Neural cell (in vitro differentiated cells): ENCODE measurements around the gene GP2. TPM values are rescaled to one million over a fixed set of nuclear protein-coding genes. Genes with fewer than 3 reads are reported as not detected.

Source experiments
- H2AFZ ChIP-seq: fragments of 200-600, 300-800 bp; sonication (generic), shearing (Covaris generic); 2 replicates; pipeline ENCODE4 v1.6.0; 2014; ENCODE audit warnings: low read depth, mild to moderate bottlenecking, antibody characterized with exemption, low read length, moderate library complexity
- H3F3A ChIP-seq: fragments of 200-600 bp; shearing (Covaris generic); 2 replicates; pipeline ENCODE4 v1.6.1; 2016; ENCODE audit warnings: mild to moderate bottlenecking, moderate library complexity, mixed read lengths, antibody characterized with exemption, low read length; ENCODE audit not compliant: insufficient read depth, poor library complexity, severe bottlenecking
- H3K27ac ChIP-seq: fragments of 200-600, 300-800 bp; sonication (generic), shearing (Covaris generic); 2 replicates; pipeline ENCODE4 v1.5.1; 2014; ENCODE audit warnings: mild to moderate bottlenecking, low read length, moderate library complexity
- H3K27me3 ChIP-seq: fragments of 300-800, 200-600 bp; sonication (generic), shearing (Covaris generic); 2 replicates; pipeline ENCODE4 v1.6.0; 2014; ENCODE audit warnings: mild to moderate bottlenecking, low read depth, low read length, moderate library complexity; ENCODE audit not compliant: insufficient read depth
- H3K36me3 ChIP-seq: fragments of 300-800, 200-600 bp; sonication (generic), shearing (Covaris generic); 2 replicates; pipeline ENCODE4 v1.5.1; 2014; ENCODE audit warnings: mild to moderate bottlenecking, antibody characterized with exemption, low read length, moderate library complexity; ENCODE audit not compliant: insufficient read depth
- H3K4me2 ChIP-seq: fragments of 300-800, 200-600 bp; sonication (generic), shearing (Covaris generic); 2 replicates; pipeline ENCODE4 v1.6.0; 2014; ENCODE audit warnings: mild to moderate bottlenecking, low read length
- H3K4me3 ChIP-seq: fragments of 300-800, 200-600 bp; sonication (generic), shearing (Covaris generic); 2 replicates; pipeline ENCODE4 v1.5.1; 2014; ENCODE audit warnings: mild to moderate bottlenecking, low read length, moderate library complexity
- H3K79me2 ChIP-seq: fragments of 200-600 bp; shearing (Covaris generic); replicated peaks from 2 replicates; pipeline ENCODE4 v1.6.0; 2014; ENCODE audit warnings: mild to moderate bottlenecking, low read length, moderate library complexity; ENCODE audit not compliant: insufficient read depth
- H3K9ac ChIP-seq: fragments of 300-800, 200-600 bp; sonication (generic), shearing (Covaris generic); 2 replicates; pipeline ENCODE4 v1.6.1; 2016; ENCODE audit warnings: mild to moderate bottlenecking, low read length, mixed read lengths
- H3K9me2 ChIP-seq: fragments of 200-600 bp; shearing (Covaris generic); 2 replicates; pipeline ENCODE4 v1.6.1; 2016; ENCODE audit warnings: mild to moderate bottlenecking, low read length, mixed read lengths; ENCODE audit not compliant: insufficient read depth
- H3K9me3 ChIP-seq: fragments of 200-600, 300-800 bp; sonication (generic), shearing (Covaris generic); 2 replicates; pipeline ENCODE4 v1.6.1; 2016; ENCODE audit warnings: mild to moderate bottlenecking, mixed run types, low read length, moderate library complexity, mixed read lengths
- H4K20me1 ChIP-seq: fragments of 200-600 bp; shearing (Covaris generic); 2 replicates; pipeline ENCODE4 v1.6.1; 2016; ENCODE audit warnings: mild to moderate bottlenecking, mixed run types; ENCODE audit not compliant: insufficient read depth
- EP300 ChIP-seq: fragments of 450-650 bp; conservative IDR thresholded peaks from 2 replicates; pipeline ENCODE4 v1.6.1; 2014; ENCODE audit warnings: antibody characterized with exemption, mild to moderate bottlenecking, moderate library complexity; ENCODE audit not compliant: poor library complexity, severe bottlenecking
- EZH2 ChIP-seq: fragments of 200-600, 300-800 bp; shearing (Covaris generic), sonication (generic); IDR thresholded peaks from 2 replicates; pipeline ENCODE4 v1.6.1; 2014; ENCODE audit warnings: antibody characterized with exemption, low read length, borderline replicate concordance, mild to moderate bottlenecking; ENCODE audit not compliant: insufficient read depth, poor library complexity, severe bottlenecking
- MXI1 ChIP-seq: fragments of 450-650 bp; conservative IDR thresholded peaks from 2 replicates; pipeline ENCODE4 v1.6.1; 2014; ENCODE audit warnings: antibody characterized with exemption, mild to moderate bottlenecking; ENCODE audit not compliant: poor library complexity, severe bottlenecking
- POLR2AphosphoS5 ChIP-seq: IDR thresholded peaks from 2 replicates; pipeline ENCODE4 v1.6.1; 2012
- RAD21 ChIP-seq: fragments of 450-650 bp; conservative IDR thresholded peaks from 2 replicates; pipeline ENCODE4 v1.6.1; 2014; ENCODE audit warnings: antibody characterized with exemption, mild to moderate bottlenecking, moderate library complexity
- SMC3 ChIP-seq: fragments of 450-650 bp; conservative IDR thresholded peaks from 2 replicates; pipeline ENCODE4 v1.6.1; 2014; ENCODE audit warnings: antibody characterized with exemption, mild to moderate bottlenecking, moderate library complexity; ENCODE audit not compliant: poor library complexity
- TAF1 ChIP-seq: IDR thresholded peaks from 2 replicates; pipeline ENCODE4 v1.6.1; 2012; ENCODE audit warnings: low read depth
- polyA plus RNA-seq: library from polyadenylated mRNA; depleted of rRNA; stranded (reverse); fragments of >200 nt; gene quantifications from 2 replicates; pipeline ENCODE4 v1.2.3, GENCODE V29; 2014
- TF ChIP-seq, protein P1 (sequence below): IDR thresholded peaks from 2 replicates; pipeline ENCODE4 v1.6.1; 2012; ENCODE audit warnings: borderline replicate concordance
- TF ChIP-seq, protein P2 (sequence below): fragments of 450-650 bp; IDR thresholded peaks from 2 replicates; pipeline ENCODE4 v1.5.1; 2014; ENCODE audit warnings: antibody characterized with exemption, mild to moderate bottlenecking, moderate library complexity; ENCODE audit not compliant: poor library complexity, severe bottlenecking

The GP2 gene
- polyA plus RNA-seq, 1 donor from 2014 or later = not detected

DNA sequence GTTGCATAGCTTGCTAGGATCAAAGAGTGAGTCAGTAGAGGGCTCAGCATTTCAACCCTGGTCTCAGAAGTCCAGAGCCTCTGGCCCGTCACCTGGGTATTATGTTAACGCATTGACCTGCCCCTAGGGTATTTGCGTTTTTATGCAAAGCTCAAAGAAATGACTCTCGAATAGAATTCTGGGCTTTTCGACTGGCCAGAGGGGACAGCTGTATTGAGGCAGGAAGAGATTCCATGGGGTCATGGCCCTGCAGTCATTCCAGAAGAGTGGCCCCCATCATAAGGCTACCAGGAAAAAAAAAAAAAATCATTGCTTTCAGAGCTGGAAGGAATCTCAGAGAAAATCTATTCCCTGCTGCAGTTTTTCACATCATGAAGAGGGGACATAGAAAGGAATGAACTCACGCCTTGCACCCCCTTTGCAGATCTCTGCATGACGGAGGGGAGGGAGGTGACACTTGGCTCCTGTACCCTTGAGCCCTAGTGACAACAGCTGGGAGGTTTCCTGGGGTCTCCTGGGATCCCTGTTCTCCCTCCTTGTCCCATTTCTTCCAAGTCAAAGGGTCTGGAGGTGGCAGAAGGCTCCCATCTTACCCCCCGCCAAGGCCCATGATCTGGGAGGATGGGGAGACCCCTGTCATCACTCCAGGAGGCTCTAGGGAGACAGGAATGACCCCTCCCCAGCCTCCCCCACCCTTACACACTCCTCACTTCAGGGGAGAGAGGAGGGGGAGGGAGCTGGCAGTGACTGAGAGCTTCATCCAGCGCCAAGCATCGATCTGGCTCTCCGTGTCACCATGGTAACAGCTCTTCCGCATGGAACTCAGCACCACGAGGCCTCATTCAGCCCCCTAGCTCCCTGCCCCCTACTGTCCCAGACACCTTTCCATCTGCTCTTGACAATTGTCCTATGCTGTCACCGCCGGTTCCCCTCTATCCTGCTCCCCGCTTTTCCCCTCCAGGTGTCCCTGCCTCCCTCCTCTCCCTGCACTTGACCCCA lies 35.8 kb downstream of the GP2 start:
- Histone ChIP-seq H3K27ac (peak overlapping the region; percentile 89), H3K27me3 (no peaks in the 10 kb centered on the region), H3K9me3 (no peaks in the 10 kb centered on the region), H3K36me3 (no peaks in the 10 kb centered on the region), H3K9ac (peak overlapping the region; percentile 63), H3F3A (no peaks in the 10 kb centered on the region), H3K4me3 (peak overlapping the region; percentile 50), H2AFZ (peak overlapping the region; percentile 85), H3K4me2 (peak overlapping the region; percentile 72), H3K79me2 (no peaks in the 10 kb centered on the region), H3K9me2 (no peaks in the 10 kb centered on the region), H4K20me1 (no peaks in the 10 kb centered on the region)
- TF ChIP-seq POLR2AphosphoS5 (no peak), MXI1 (peak; percentile 70), TAF1 (no peak), RAD21 (peak; percentile 40), EP300 (peak; percentile 55), SMC3 (no peak)
- TF ChIP-seq, protein P1, sequence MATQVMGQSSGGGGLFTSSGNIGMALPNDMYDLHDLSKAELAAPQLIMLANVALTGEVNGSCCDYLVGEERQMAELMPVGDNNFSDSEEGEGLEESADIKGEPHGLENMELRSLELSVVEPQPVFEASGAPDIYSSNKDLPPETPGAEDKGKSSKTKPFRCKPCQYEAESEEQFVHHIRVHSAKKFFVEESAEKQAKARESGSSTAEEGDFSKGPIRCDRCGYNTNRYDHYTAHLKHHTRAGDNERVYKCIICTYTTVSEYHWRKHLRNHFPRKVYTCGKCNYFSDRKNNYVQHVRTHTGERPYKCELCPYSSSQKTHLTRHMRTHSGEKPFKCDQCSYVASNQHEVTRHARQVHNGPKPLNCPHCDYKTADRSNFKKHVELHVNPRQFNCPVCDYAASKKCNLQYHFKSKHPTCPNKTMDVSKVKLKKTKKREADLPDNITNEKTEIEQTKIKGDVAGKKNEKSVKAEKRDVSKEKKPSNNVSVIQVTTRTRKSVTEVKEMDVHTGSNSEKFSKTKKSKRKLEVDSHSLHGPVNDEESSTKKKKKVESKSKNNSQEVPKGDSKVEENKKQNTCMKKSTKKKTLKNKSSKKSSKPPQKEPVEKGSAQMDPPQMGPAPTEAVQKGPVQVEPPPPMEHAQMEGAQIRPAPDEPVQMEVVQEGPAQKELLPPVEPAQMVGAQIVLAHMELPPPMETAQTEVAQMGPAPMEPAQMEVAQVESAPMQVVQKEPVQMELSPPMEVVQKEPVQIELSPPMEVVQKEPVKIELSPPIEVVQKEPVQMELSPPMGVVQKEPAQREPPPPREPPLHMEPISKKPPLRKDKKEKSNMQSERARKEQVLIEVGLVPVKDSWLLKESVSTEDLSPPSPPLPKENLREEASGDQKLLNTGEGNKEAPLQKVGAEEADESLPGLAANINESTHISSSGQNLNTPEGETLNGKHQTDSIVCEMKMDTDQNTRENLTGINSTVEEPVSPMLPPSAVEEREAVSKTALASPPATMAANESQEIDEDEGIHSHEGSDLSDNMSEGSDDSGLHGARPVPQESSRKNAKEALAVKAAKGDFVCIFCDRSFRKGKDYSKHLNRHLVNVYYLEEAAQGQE = peak; percentile 54
- TF ChIP-seq, protein P2, sequence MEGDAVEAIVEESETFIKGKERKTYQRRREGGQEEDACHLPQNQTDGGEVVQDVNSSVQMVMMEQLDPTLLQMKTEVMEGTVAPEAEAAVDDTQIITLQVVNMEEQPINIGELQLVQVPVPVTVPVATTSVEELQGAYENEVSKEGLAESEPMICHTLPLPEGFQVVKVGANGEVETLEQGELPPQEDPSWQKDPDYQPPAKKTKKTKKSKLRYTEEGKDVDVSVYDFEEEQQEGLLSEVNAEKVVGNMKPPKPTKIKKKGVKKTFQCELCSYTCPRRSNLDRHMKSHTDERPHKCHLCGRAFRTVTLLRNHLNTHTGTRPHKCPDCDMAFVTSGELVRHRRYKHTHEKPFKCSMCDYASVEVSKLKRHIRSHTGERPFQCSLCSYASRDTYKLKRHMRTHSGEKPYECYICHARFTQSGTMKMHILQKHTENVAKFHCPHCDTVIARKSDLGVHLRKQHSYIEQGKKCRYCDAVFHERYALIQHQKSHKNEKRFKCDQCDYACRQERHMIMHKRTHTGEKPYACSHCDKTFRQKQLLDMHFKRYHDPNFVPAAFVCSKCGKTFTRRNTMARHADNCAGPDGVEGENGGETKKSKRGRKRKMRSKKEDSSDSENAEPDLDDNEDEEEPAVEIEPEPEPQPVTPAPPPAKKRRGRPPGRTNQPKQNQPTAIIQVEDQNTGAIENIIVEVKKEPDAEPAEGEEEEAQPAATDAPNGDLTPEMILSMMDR = no peak

DNA sequence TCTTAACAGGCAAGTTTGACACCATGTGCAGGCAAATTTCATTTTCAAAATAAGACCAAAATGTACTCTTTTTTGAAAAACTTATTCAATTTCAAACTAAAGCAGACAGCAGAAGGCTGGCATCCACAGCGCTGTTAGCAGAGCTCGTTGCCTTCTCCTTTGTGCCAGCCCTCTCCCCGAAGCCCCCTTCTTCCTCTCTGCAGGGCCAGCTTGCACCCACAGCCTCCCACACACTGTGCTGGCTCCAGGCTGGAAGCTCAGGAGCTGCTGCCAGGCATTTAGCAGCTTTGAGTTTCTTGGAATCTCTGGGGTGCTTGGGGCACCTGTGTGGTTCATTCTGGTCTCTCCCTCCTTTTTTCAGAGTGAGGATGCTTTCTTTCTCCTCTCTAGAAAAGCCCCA lies 37.7 kb downstream of the GP2 start:
- no peaks in the 10 kb centered on the region for H3K9me3 ChIP-seq
- H3K36me3 ChIP-seq = no peaks in the 10 kb centered on the region
- H3F3A ChIP-seq = no peaks in the 10 kb centered on the region
- no peak overlapping the region for H3K4me2 ChIP-seq
- no peak overlapping the region for H2AFZ ChIP-seq
- H3K9ac ChIP-seq = no peak overlapping the region
- H3K27me3 ChIP-seq = no peaks in the 10 kb centered on the region
- no peaks in the 10 kb centered on the region for H4K20me1 ChIP-seq
- H3K9me2 ChIP-seq = no peaks in the 10 kb centered on the region
- no peak overlapping the region for H3K27ac ChIP-seq
- no peak overlapping the region for H3K4me3 ChIP-seq
- H3K79me2 ChIP-seq = no peaks in the 10 kb centered on the region
- TF ChIP-seq POLR2AphosphoS5 = no peak
- TF ChIP-seq SMC3 = no peak
- TF ChIP-seq TAF1 = no peak
- TF ChIP-seq EP300 = no peak
- TF ChIP-seq, protein P2 = no peak
- no peak for TF ChIP-seq RAD21
- TF ChIP-seq MXI1 = no peak
- TF ChIP-seq, protein P1 = no peak
- no peak for TF ChIP-seq EZH2
